HepG2 (cell line): Measurements from ENCODE around the gene EGFR. TPM values are rescaled to one million over a fixed set of nuclear protein-coding genes. Genes with fewer than 3 reads are reported as not detected.

ENCODE experiments used
- ATAC-seq: fragments of 200-7000 bp; cut with Tn5 transposase; 3 replicates; pipeline ENCODE4 v1.9.1; 2020; ENCODE audit warnings: mild to moderate bottlenecking, moderate library complexity
- BruUV-seq: library from RNA; stranded (reverse); fragments of 400-500 nt; replicated peaks from 2 replicates; lab custom pipeline; 2021; lab: Mats Ljungman, UMichigan
- CTCF ChIA-PET: fragments of 300-600 bp; formaldehyde crosslinking; extraction: SDS; loops from one replicate; lab custom pipeline; 2021; ENCODE audit warnings: low total read pairs, inconsistent platforms, low intra/inter-chr PET ratio; lab: Yijun Ruan, JAX
- POLR2A ChIA-PET: fragments of 350-600 bp; sonication (Branson Sonifier 250); formaldehyde crosslinking; loops from one replicate; lab custom pipeline; 2020; ENCODE audit warnings: antibody characterized with exemption, inconsistent platforms; lab: Yijun Ruan, JAX
- DNase-seq: peaks from one replicate; pipeline ENCODE4 v3.0.0-alpha.2; 2015; ENCODE audit warnings: low spot score
- FAIRE-seq: peaks from 3 replicates; lab custom pipeline; 2011; peaks lifted over from hg19 to GRCh38; lab: Jason Lieb, UNC
- H2AFZ ChIP-seq: one replicate; pipeline ENCODE4 v1.6.1; 2011; ENCODE audit warnings: low read length, inconsistent platforms
- H3K27ac ChIP-seq: fragments of 300-600 bp; 3 replicates; pipeline ENCODE4 v1.8.0; 2011; ENCODE audit warnings: mixed run types, mild to moderate bottlenecking, mixed read lengths, low read length, inconsistent platforms; ENCODE audit not compliant: insufficient read depth; ENCODE audit errors: extremely low read length
- H3K27me3 ChIP-seq, 2 experiments: fragments of 200-600 bp in 1 of 2; 2 replicates in 1 of 2; 3 replicates in 1 of 2; pipeline versions ENCODE4 v1.6.0 to v1.8.0; 2011; ENCODE audit warnings: low read length in 2 of 2, mild to moderate bottlenecking in 2 of 2, moderate library complexity in 2 of 2, inconsistent platforms in 1 of 2; ENCODE audit not compliant: insufficient read depth in 2 of 2, control insufficient read depth in 1 of 2
- H3K36me3 ChIP-seq, 2 experiments: fragments of 200-600 bp in 1 of 2; replicated peaks in 1 of 2; 2 replicates in 1 of 2; 3 replicates in 1 of 2; pipeline versions ENCODE4 v1.5.1 to v1.8.0; 2011; ENCODE audit warnings: low read length in 2 of 2, inconsistent platforms in 1 of 2; ENCODE audit not compliant: insufficient read depth in 2 of 2, control insufficient read depth in 1 of 2
- H3K4me1 ChIP-seq: 2 replicates; pipeline ENCODE4 v1.5.1; 2012; ENCODE audit warnings: low read length, inconsistent platforms; ENCODE audit not compliant: insufficient read depth
- H3K4me2 ChIP-seq: 2 replicates; pipeline ENCODE4 v1.6.0; 2011; ENCODE audit warnings: low read depth, low read length, inconsistent platforms
- H3K4me3 ChIP-seq, 3 experiments: fragments of 200-600 bp in 1 of 3; sonication (generic), shearing (Covaris generic) in 1 of 3; replicated peaks in 1 of 3; 2 replicates each; pipeline ENCODE4 v1.5.1; 2011 to 2016; ENCODE audit warnings: low read length in 3 of 3, inconsistent platforms in 2 of 3, low read depth in 2 of 3, mild to moderate bottlenecking in 2 of 3, control low read depth in 1 of 3, mixed read lengths in 1 of 3; ENCODE audit not compliant: insufficient read depth in 1 of 3
- H3K79me2 ChIP-seq: one replicate; pipeline ENCODE4 v1.6.1; 2011; ENCODE audit warnings: low read length, inconsistent platforms; ENCODE audit not compliant: insufficient read depth
- H3K9ac ChIP-seq: 2 replicates; pipeline ENCODE4 v1.6.0; 2011; ENCODE audit warnings: mild to moderate bottlenecking, low read depth, low read length, inconsistent platforms; ENCODE audit not compliant: insufficient read depth
- H3K9me3 ChIP-seq: 2 replicates; pipeline ENCODE4 v1.5.1; 2012; ENCODE audit warnings: mild to moderate bottlenecking, low read length
- H4K20me1 ChIP-seq: 2 replicates; pipeline ENCODE4 v1.6.0; 2011; ENCODE audit warnings: inconsistent platforms, mild to moderate bottlenecking, low read length, moderate library complexity; ENCODE audit not compliant: insufficient read depth
- E2F2 ChIP-seq: sonication (generic); formaldehyde crosslinking; IDR thresholded peaks from 2 replicates; pipeline ENCODE4 v1.4.0; 2020; ENCODE audit warnings: missing genetic modification reagents, borderline replicate concordance
- ETS1 ChIP-seq: sonication (generic); formaldehyde crosslinking; IDR thresholded peaks from 2 replicates; pipeline ENCODE4 v1.4.0; 2020; ENCODE audit warnings: missing genetic modification reagents
- EZH2 ChIP-seq: conservative IDR thresholded peaks from 2 replicates; pipeline ENCODE4 v1.6.1; 2012; ENCODE audit warnings: mild to moderate bottlenecking, low read depth, low read length, moderate library complexity
- GZF1 ChIP-seq: sonication (generic); formaldehyde crosslinking; IDR thresholded peaks from 2 replicates; pipeline ENCODE4 v1.5.1; 2020; ENCODE audit warnings: mild to moderate bottlenecking, missing genetic modification reagents
- JUND ChIP-seq: sonication (generic); formaldehyde crosslinking; IDR thresholded peaks from 2 replicates; pipeline ENCODE4 v1.8.0; 2022; ENCODE audit warnings: mild to moderate bottlenecking, missing genetic modification reagents
- MED1 ChIP-seq: sonication (generic); formaldehyde crosslinking; IDR thresholded peaks from 2 replicates; pipeline ENCODE4 v1.4.0; 2020; ENCODE audit warnings: missing genetic modification reagents
- MTERF4 ChIP-seq: sonication (generic); formaldehyde crosslinking; IDR thresholded peaks from 2 replicates; pipeline ENCODE4 v1.8.0; 2023; ENCODE audit warnings: mild to moderate bottlenecking, missing genetic modification reagents
- REXO4 ChIP-seq: sonication (generic); formaldehyde crosslinking; IDR thresholded peaks from 2 replicates; pipeline ENCODE4 v1.8.0; 2022; ENCODE audit warnings: missing genetic modification reagents, mild to moderate bottlenecking, borderline replicate concordance
- SALL2 ChIP-seq: sonication (generic); formaldehyde crosslinking; IDR thresholded peaks from 2 replicates; pipeline ENCODE4 v1.8.1; 2023; ENCODE audit warnings: mild to moderate bottlenecking, missing genetic modification reagents, inconsistent platforms
- SCMH1 ChIP-seq: sonication (generic); formaldehyde crosslinking; IDR thresholded peaks from 2 replicates; pipeline ENCODE4 v1.9.0; 2021; ENCODE audit warnings: missing genetic modification reagents, mild to moderate bottlenecking, borderline replicate concordance
- SETDB1 ChIP-seq: sonication (generic); formaldehyde crosslinking; IDR thresholded peaks from 2 replicates; pipeline ENCODE4 v1.5.1; 2020; ENCODE audit warnings: missing genetic modification reagents, mild to moderate bottlenecking, borderline replicate concordance
- TIGD3 ChIP-seq: sonication (generic); formaldehyde crosslinking; IDR thresholded peaks from 2 replicates; pipeline ENCODE4 v1.5.1; 2020; ENCODE audit warnings: mild to moderate bottlenecking, missing genetic modification reagents, borderline replicate concordance
- YEATS2 ChIP-seq: sonication (generic); formaldehyde crosslinking; IDR thresholded peaks from 2 replicates; pipeline ENCODE4 v1.4.0; 2020; ENCODE audit warnings: missing genetic modification reagents, borderline replicate concordance
- ZC3H13 ChIP-seq: sonication (generic); formaldehyde crosslinking; IDR thresholded peaks from 2 replicates; pipeline ENCODE4 v1.8.1; 2023; ENCODE audit warnings: mild to moderate bottlenecking, missing genetic modification reagents, moderate library complexity
- ZNF17 ChIP-seq: sonication (generic); formaldehyde crosslinking; IDR thresholded peaks from 2 replicates; pipeline ENCODE4 v1.5.0; 2020; ENCODE audit warnings: mild to moderate bottlenecking, missing genetic modification reagents
- ZNF430 ChIP-seq: sonication (generic); formaldehyde crosslinking; IDR thresholded peaks from 2 replicates; pipeline ENCODE4 v1.9.0; 2021; ENCODE audit warnings: mild to moderate bottlenecking, missing genetic modification reagents
- ZNF496 ChIP-seq: sonication (generic); formaldehyde crosslinking; IDR thresholded peaks from 2 replicates; pipeline ENCODE4 v1.8.1; 2023; ENCODE audit warnings: mild to moderate bottlenecking, moderate library complexity, missing genetic modification reagents; ENCODE audit not compliant: insufficient replicate concordance
- WGBS: methylation state at CpG from one replicate; pipeline ENCODE4 v1.1.6; 2017; ENCODE audit warnings: low lambda C conversion rate; 5-methylcytosine and 5-hydroxymethylcytosine counted together
- in situ Hi-C: cut with HindIII; loops from 2 replicates; pipeline ENCODE4 v1.10.0; 2017; ENCODE audit warnings: low pct_unique_long_range_greater_than_20kb; ENCODE audit not compliant: extremely low pct_ligation_motif_present
- intact Hi-C: fragments of 100-400 bp; cut with micrococcal nuclease; formaldehyde crosslinking; loops from one replicate; pipeline ENCODE4 v1.10.0; 2022; ENCODE audit not compliant: unreplicated experiment
- polyA plus RNA-seq, 8 experiments: library from polyadenylated mRNA; depleted of rRNA in 3 of 8; stranded (reverse) in 7 of 8; unstranded in 1 of 8; fragments of >200 nt; fragmentation: Illumina TruSeq in 4 of 8; extraction: Trizol in 4 of 8; gene quantifications; 2 replicates each; pipeline versions ENCODE4 v1.2.1 to v1.2.3, GENCODE V29; 2011 to 2016; ENCODE audit warnings: low read depth in 4 of 8, missing spikeins in 1 of 8, mixed read lengths in 1 of 8; ENCODE audit not compliant: insufficient read depth in 1 of 8
- total RNA-seq, 5 experiments: library from RNA; depleted of rRNA; stranded (reverse); fragments of >200 nt; fragmentation: Illumina TruSeq; extraction: Trizol; gene quantifications; 2 replicates each; pipeline ENCODE4 v1.2.3, GENCODE V29; 2016; ENCODE audit warnings: low read depth in 1 of 5

Gene EGFR
- total and polyA plus RNA-seq, 2 of the 13 experiments (the other 11 are each of a cell fraction or from before 2014, with no cell fraction given) = 7.0 to 10.0 TPM

GRCh38 chr7:55127135-55127551 lies 108.3 kb downstream of the EGFR start:
- H3K9ac ChIP-seq = no peak overlapping the region
- intact Hi-C loops (no loop called here), in situ Hi-C loops (no loop called here)

More at GRCh38 chr7:55127135-55127551, 108.3 kb downstream of the EGFR start:
- no TSS peak for BruUV-seq
- POLR2A ChIA-PET = no interaction called here
- H3K9me3 ChIP-seq = no peaks in the 10 kb centered on the region
- DNase-seq (no peak), FAIRE-seq (no peak), ATAC-seq (no peak)
- H4K20me1 ChIP-seq = no peaks in the 10 kb centered on the region
- H2AFZ ChIP-seq = no peak overlapping the region
- TF ChIP-seq EZH2 = no peak
- no peak for TF ChIP-seq E2F2 (CRISPR knock-in tag)
- TF ChIP-seq ZNF496 (CRISPR knock-in tag) = no peak
- no peak for TF ChIP-seq SETDB1 (CRISPR knock-in tag)
- no peak for TF ChIP-seq TIGD3 (CRISPR knock-in tag)
- no peak for TF ChIP-seq ZC3H13 (CRISPR knock-in tag)
- TF ChIP-seq GZF1 (CRISPR knock-in tag) = no peak
- no peak for TF ChIP-seq REXO4 (CRISPR knock-in tag)
- no peak for TF ChIP-seq ZNF17 (CRISPR knock-in tag)
- no peak for TF ChIP-seq YEATS2 (CRISPR knock-in tag)
- no peak for TF ChIP-seq ETS1 (CRISPR knock-in tag)
- no peak for TF ChIP-seq JUND (CRISPR knock-in tag)
- TF ChIP-seq SALL2 = no peak
- no peak for TF ChIP-seq ZNF430 (CRISPR knock-in tag)
- TF ChIP-seq MTERF4 (CRISPR knock-in tag) = no peak
- no peak for TF ChIP-seq MED1
- no peak for TF ChIP-seq SCMH1 (CRISPR knock-in tag)
- H3K4me1 ChIP-seq = peaks cover 43% of the 10 kb centered on the region
- no peaks in the 10 kb centered on the region for H3K36me3 ChIP-seq
- no peak overlapping the region for H3K27ac ChIP-seq
- H3K4me2 ChIP-seq = no peak overlapping the region
- H3K27me3 ChIP-seq = no peaks in the 10 kb centered on the region
- WGBS = 93% methylated on average over 3 of the region's 3 CpGs
- no peak overlapping the region for H3K4me3 ChIP-seq
- CTCF ChIA-PET = no interaction called here
- H3K79me2 ChIP-seq = no peaks in the 10 kb centered on the region
